ENCODE data around the gene ANKRD12. TPM values are rescaled to one million over a fixed set of nuclear protein-coding genes. Genes with fewer than 3 reads are reported as not detected.
A peak's percentile ranks its signal among the peaks of the same experiment; 100 is the strongest.

The ANKRD12 gene
- total RNA-seq, 2 donors from 2014 or later = 45.6 to 51.5 TPM

- intact Hi-C loops (cut with DNase I) = loop anchor here (5.0 kb wide), 1 partner anchor 34 kb away; the partner anchor contains the start of gene ANKRD12 (in 2 of the 2)
- ATAC-seq = no peak
These were observed 33.2 kb upstream of the ANKRD12 start for GRCh38 chr18:9103376-9103873.

GRCh38 chr18:9104244-9104901 lies 32.2 kb upstream of the ANKRD12 start:
- no peak for ATAC-seq
- DNase-seq = no peak
- intact Hi-C loops (cut with DNase I) = loop anchor here (5.0 kb wide), 1 partner anchor 33 kb away; the partner anchor contains the start of gene ANKRD12 (in 2 of the 2)

More at GRCh38 chr18:9103376-9103873, 33.2 kb upstream of the ANKRD12 start:
- no peak for DNase-seq

GRCh38 chr18:9105420-9105819 lies 31.2 kb upstream of the ANKRD12 start:
- intact Hi-C loops (cut with DNase I) = no loop called here
- ATAC-seq (no peak), DNase-seq (no peak)

- no peak for ATAC-seq
- intact Hi-C loops (cut with DNase I) = no loop called here
These were observed 30.5 kb upstream of the ANKRD12 start for GRCh38 chr18:9106094-9106493.

GRCh38 chr18:9106800-9107584 lies 29.6 kb upstream of the ANKRD12 start:
- intact Hi-C loops (cut with DNase I) = no loop called here
- no peak for DNase-seq
- no peak for ATAC-seq

More at GRCh38 chr18:9106094-9106493, 30.5 kb upstream of the ANKRD12 start:
- DNase-seq = no peak

- DNase-seq = no peak
- no peak for ATAC-seq
- intact Hi-C loops (cut with DNase I) = no loop called here
These were observed 27.7 kb upstream of the ANKRD12 start for GRCh38 chr18:9108911-9109310.

- DNase-seq (no peak), ATAC-seq (no peak)
- intact Hi-C loops (cut with DNase I) = no loop called here
These were observed 27.1 kb upstream of the ANKRD12 start for GRCh38 chr18:9109523-9109922.

- no peak for ATAC-seq
- no peak for DNase-seq
- intact Hi-C loops (cut with DNase I) = no loop called here
These were observed 23.0 kb upstream of the ANKRD12 start for GRCh38 chr18:9113468-9114149.

- no peak for ATAC-seq
- intact Hi-C loops (cut with DNase I) = no loop called here
- DNase-seq = no peak
These were observed 20.6 kb upstream of the ANKRD12 start for GRCh38 chr18:9115984-9116383.

- intact Hi-C loops (cut with DNase I) = no loop called here
- ATAC-seq = peak; percentile 48 to 58
- DNase-seq = no peak
These were observed 18.4 kb upstream of the ANKRD12 start for GRCh38 chr18:9117980-9118841.

GRCh38 chr18:9120796-9121195 lies 15.8 kb upstream of the ANKRD12 start:
- DNase-seq = no peak
- intact Hi-C loops (cut with DNase I) = no loop called here
- ATAC-seq = no peak

GRCh38 chr18:9123520-9123919 lies 13.1 kb upstream of the ANKRD12 start:
- intact Hi-C loops (cut with DNase I) = no loop called here
- ATAC-seq (no peak), DNase-seq (no peak)

GRCh38 chr18:9124824-9125223 lies 11.8 kb upstream of the ANKRD12 start:
- DNase-seq (no peak), ATAC-seq (no peak)
- intact Hi-C loops (cut with DNase I) = no loop called here

- intact Hi-C loops (cut with DNase I) = no loop called here
- peak in 1 of 2 donors; percentile 50 for ATAC-seq
- DNase-seq = no peak
These were observed 10.2 kb upstream of the ANKRD12 start for GRCh38 chr18:9126337-9126736.

- DNase-seq (no peak), ATAC-seq (no peak)
- intact Hi-C loops (cut with DNase I) = no loop called here
These were observed 6.4 kb upstream of the ANKRD12 start for GRCh38 chr18:9130195-9130594.

- intact Hi-C loops (cut with DNase I) = no loop called here
- no peak for ATAC-seq
- DNase-seq = no peak
These were observed 5.8 kb upstream of the ANKRD12 start for GRCh38 chr18:9130806-9131205.

- DNase-seq (no peak), ATAC-seq (no peak)
- intact Hi-C loops (cut with DNase I) = no loop called here
These were observed 4.0 kb upstream of the ANKRD12 start for GRCh38 chr18:9132628-9133027.

GRCh38 chr18:9133225-9133624 lies 3.4 kb upstream of the ANKRD12 start:
- ATAC-seq (no peak), DNase-seq (no peak)
- intact Hi-C loops (cut with DNase I) = no loop called here

Measured in left cardiac atrium (tissue), 4 donors.